D721Med (cell line): ENCODE results near the gene CCDC88B.

Source experiments
- DNase-seq: peaks from one replicate; pipeline ENCODE4 v3.0.0; 2011; ENCODE audit warnings: low spot score; ENCODE audit not compliant: insufficient read length
- FAIRE-seq: peaks from 2 replicates; lab custom pipeline; 2011; peaks lifted over from hg19 to GRCh38; lab: Jason Lieb, UNC
- CTCF ChIP-seq: IDR thresholded peaks from 2 replicates; pipeline ENCODE4 v1.5.1; 2012; ENCODE audit warnings: mild to moderate bottlenecking, control low read depth; ENCODE audit not compliant: insufficient read depth; ENCODE audit errors: missing control alignments

CCDC88B gene

GRCh38 chr11:64340671-64341335 lies 799 bp downstream of the CCDC88B start:
- no peak for TF ChIP-seq CTCF
- FAIRE-seq: no peak
- no peak for DNase-seq

- FAIRE-seq (no peak), DNase-seq (no peak)
- no peak for TF ChIP-seq CTCF
These were observed 1.4 kb downstream of the CCDC88B start for GRCh38 chr11:64341429-64341828.

GRCh38 chr11:64341851-64342791 lies 2.1 kb downstream of the CCDC88B start:
- TF ChIP-seq CTCF: peak; percentile 26
- FAIRE-seq: no peak
- DNase-seq: peak; percentile 95

GRCh38 chr11:64342869-64343745 lies 3.1 kb downstream of the CCDC88B start:
- no peak for TF ChIP-seq CTCF
- DNase-seq (peak; percentile 90), FAIRE-seq (no peak)

GRCh38 chr11:64343767-64344559 lies 4.0 kb downstream of the CCDC88B start:
- peak; percentile 18 for TF ChIP-seq CTCF
- FAIRE-seq (no peak), DNase-seq (peak; percentile 79)

GRCh38 chr11:64344787-64345186 lies 4.8 kb downstream of the CCDC88B start:
- no peak for FAIRE-seq

More at GRCh38 chr11:64344787-64345186, 4.8 kb downstream of the CCDC88B start:
- no peak for TF ChIP-seq CTCF
- no peak for DNase-seq
